ENCODE results near the gene CENPE. TPM values are rescaled to one million over a fixed set of nuclear protein-coding genes. Genes with fewer than 3 reads are reported as not detected.
"Not testable (repeated sequence)": the region's sequence is repeated elsewhere in the genome, so short reads cannot be mapped to it uniquely, and the experiment has no call there.

CENPE gene
- polyA plus RNA-seq, 3 donors: 0.03 to 0.17 (median 0.07) TPM

GRCh38 chr4:103244251-103244650 is 46.1 kb upstream of the CENPE start:
- Mint-ChIP-seq H3K36me3 (no peaks in the 10 kb centered on the region), H3K9me3 (peaks cover 4 to 26% (median 20%) of the 10 kb centered on the region in 7 donors), H3K27ac (no peak overlapping the region), H3K27me3 (ENCODE audit: low read depth in 3 of 3) (no peaks in the 10 kb centered on the region), H3K4me3 (no peak overlapping the region), H3K4me1 (no peaks in the 10 kb centered on the region)
- Histone ChIP-seq H3K36me3 (replicated peaks in 1 of 2; ENCODE audit: control insufficient read depth in 1 of 2, insufficient read depth in 2 of 2, low read length in 2 of 2) (no peaks in the 10 kb centered on the region), H3K27me3 (ENCODE audit: control insufficient read depth in 2 of 2, insufficient read depth in 2 of 2, low read length in 2 of 2) (no peaks in the 10 kb centered on the region), H3K9ac (ENCODE audit: insufficient read depth, low read length, poor library complexity, severe bottlenecking) (no peak overlapping the region), H3K4me3 (replicated peaks in 1 of 3; ENCODE audit: low read depth in 2 of 3, low read length in 3 of 3) (no peak overlapping the region), H4K20me1 (ENCODE audit: insufficient read depth, low read length) (no peaks in the 10 kb centered on the region), H3K79me2 (ENCODE audit: insufficient read depth, low read length) (no peaks in the 10 kb centered on the region), H2AFZ (ENCODE audit: insufficient read depth, low read depth, low read length, poor library complexity, severe bottlenecking) (no peak overlapping the region), H3K27ac (ENCODE audit: low read depth in 1 of 2, low read length in 2 of 2) (no peak overlapping the region), H3K9me3 (replicated peaks in 1 of 2; ENCODE audit: control insufficient read depth in 1 of 2, insufficient read depth in 1 of 2, low read length in 2 of 2) (peaks cover 6 to 10% of the 10 kb centered on the region in 2 donors), H3K4me2 (replicated peaks; ENCODE audit: extremely low read depth, low read length, poor library complexity, severe bottlenecking) (no peak overlapping the region), H3K4me1 (ENCODE audit: control insufficient read depth in 1 of 2, insufficient read depth in 2 of 2, low read length in 2 of 2) (no peaks in the 10 kb centered on the region)
- WGBS (ENCODE audit: insufficient coverage): no CpG with 5 or more reads among the region's 1 CpG
- no peak for DNase-seq
- intact Hi-C loops (cut with micrococcal nuclease): no loop called here
- TF ChIP-seq, protein P1, sequence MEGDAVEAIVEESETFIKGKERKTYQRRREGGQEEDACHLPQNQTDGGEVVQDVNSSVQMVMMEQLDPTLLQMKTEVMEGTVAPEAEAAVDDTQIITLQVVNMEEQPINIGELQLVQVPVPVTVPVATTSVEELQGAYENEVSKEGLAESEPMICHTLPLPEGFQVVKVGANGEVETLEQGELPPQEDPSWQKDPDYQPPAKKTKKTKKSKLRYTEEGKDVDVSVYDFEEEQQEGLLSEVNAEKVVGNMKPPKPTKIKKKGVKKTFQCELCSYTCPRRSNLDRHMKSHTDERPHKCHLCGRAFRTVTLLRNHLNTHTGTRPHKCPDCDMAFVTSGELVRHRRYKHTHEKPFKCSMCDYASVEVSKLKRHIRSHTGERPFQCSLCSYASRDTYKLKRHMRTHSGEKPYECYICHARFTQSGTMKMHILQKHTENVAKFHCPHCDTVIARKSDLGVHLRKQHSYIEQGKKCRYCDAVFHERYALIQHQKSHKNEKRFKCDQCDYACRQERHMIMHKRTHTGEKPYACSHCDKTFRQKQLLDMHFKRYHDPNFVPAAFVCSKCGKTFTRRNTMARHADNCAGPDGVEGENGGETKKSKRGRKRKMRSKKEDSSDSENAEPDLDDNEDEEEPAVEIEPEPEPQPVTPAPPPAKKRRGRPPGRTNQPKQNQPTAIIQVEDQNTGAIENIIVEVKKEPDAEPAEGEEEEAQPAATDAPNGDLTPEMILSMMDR (IDR thresholded peaks at IDR 0.05): no peak

DNA sequence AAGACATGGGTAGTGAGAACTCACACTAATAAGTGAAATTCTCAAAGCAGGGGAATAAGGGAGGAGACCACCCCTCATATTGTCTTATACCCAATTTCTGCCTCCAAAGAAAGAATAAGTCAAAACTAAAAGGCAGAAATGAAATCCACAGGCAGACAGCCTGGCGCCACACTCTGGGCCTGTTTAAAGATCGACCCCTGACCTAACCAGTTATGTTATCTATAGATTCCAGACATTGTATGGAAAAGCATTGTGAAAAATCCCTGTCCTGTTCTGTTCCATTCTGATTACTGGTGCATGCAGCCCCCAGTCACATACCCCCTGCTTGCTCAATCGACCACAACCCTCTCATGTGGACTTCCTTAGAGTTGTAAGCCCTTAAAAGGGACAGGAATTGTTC is 32.8 kb upstream of the CENPE start:
- H3K4me3 ChIP-seq (replicated peaks in 1 of 3; ENCODE audit: low read depth in 2 of 3, low read length in 3 of 3); H3K4me1 Mint-ChIP-seq: not testable (repeated sequence)
- WGBS (ENCODE audit: insufficient coverage): 20% methylated on average over 1 of the region's 3 CpGs

GRCh38 chr4:103223556-103223955 is 25.4 kb upstream of the CENPE start:
- H3K27me3 ChIP-seq (ENCODE audit: control insufficient read depth in 2 of 2, insufficient read depth in 2 of 2, low read length in 2 of 2); H3K4me3 ChIP-seq (replicated peaks in 1 of 3; ENCODE audit: low read depth in 2 of 3, low read length in 3 of 3); H3K4me1 Mint-ChIP-seq; H3K9ac ChIP-seq (ENCODE audit: insufficient read depth, low read length, poor library complexity, severe bottlenecking); H3K9me3 ChIP-seq (replicated peaks in 1 of 2; ENCODE audit: control insufficient read depth in 1 of 2, insufficient read depth in 1 of 2, low read length in 2 of 2); H2AFZ ChIP-seq (ENCODE audit: insufficient read depth, low read depth, low read length, poor library complexity, severe bottlenecking); intact Hi-C loops (cut with micrococcal nuclease); H3K36me3 Mint-ChIP-seq; H3K4me1 ChIP-seq (ENCODE audit: control insufficient read depth in 1 of 2, insufficient read depth in 2 of 2, low read length in 2 of 2); H3K36me3 ChIP-seq (replicated peaks in 1 of 2; ENCODE audit: control insufficient read depth in 1 of 2, insufficient read depth in 2 of 2, low read length in 2 of 2); H3K4me3 Mint-ChIP-seq; H3K27ac ChIP-seq (ENCODE audit: low read depth in 1 of 2, low read length in 2 of 2); H4K20me1 ChIP-seq (ENCODE audit: insufficient read depth, low read length); DNase-seq; H3K9me3 Mint-ChIP-seq; H3K27me3 Mint-ChIP-seq (ENCODE audit: low read depth in 3 of 3); H3K27ac Mint-ChIP-seq; H3K79me2 ChIP-seq (ENCODE audit: insufficient read depth, low read length); H3K4me2 ChIP-seq (replicated peaks; ENCODE audit: extremely low read depth, low read length, poor library complexity, severe bottlenecking): not testable (repeated sequence)
- WGBS (ENCODE audit: insufficient coverage): 71% methylated on average over 1 of the region's 4 CpGs

More for the DNA sequence above, 32.8 kb upstream of the CENPE start:
- H4K20me1 ChIP-seq (ENCODE audit: insufficient read depth, low read length); H3K4me3 Mint-ChIP-seq; H3K36me3 ChIP-seq (replicated peaks in 1 of 2; ENCODE audit: control insufficient read depth in 1 of 2, insufficient read depth in 2 of 2, low read length in 2 of 2); H3K9me3 ChIP-seq (replicated peaks in 1 of 2; ENCODE audit: control insufficient read depth in 1 of 2, insufficient read depth in 1 of 2, low read length in 2 of 2); intact Hi-C loops (cut with micrococcal nuclease); H3K79me2 ChIP-seq (ENCODE audit: insufficient read depth, low read length); H3K4me2 ChIP-seq (replicated peaks; ENCODE audit: extremely low read depth, low read length, poor library complexity, severe bottlenecking); DNase-seq; H3K27me3 Mint-ChIP-seq (ENCODE audit: low read depth in 3 of 3); H3K27me3 ChIP-seq (ENCODE audit: control insufficient read depth in 2 of 2, insufficient read depth in 2 of 2, low read length in 2 of 2); H3K4me1 ChIP-seq (ENCODE audit: control insufficient read depth in 1 of 2, insufficient read depth in 2 of 2, low read length in 2 of 2); H3K27ac Mint-ChIP-seq; H2AFZ ChIP-seq (ENCODE audit: insufficient read depth, low read depth, low read length, poor library complexity, severe bottlenecking); H3K27ac ChIP-seq (ENCODE audit: low read depth in 1 of 2, low read length in 2 of 2); H3K36me3 Mint-ChIP-seq; H3K9ac ChIP-seq (ENCODE audit: insufficient read depth, low read length, poor library complexity, severe bottlenecking): not testable (repeated sequence)
- H3K9me3 Mint-ChIP-seq: peaks cover 1 to 24% (median 11%) of the 10 kb centered on the region in 7 donors
